HEK293 (cell line): ENCODE results near the gene HEBP2.

Source experiments
- HOXA7 ChIP-seq: sonication (generic); formaldehyde crosslinking; IDR thresholded peaks from 2 replicates; pipeline ENCODE4 v1.8.1; 2022; ENCODE audit warnings: missing genetic modification reagents, borderline replicate concordance
- KLF9 ChIP-seq: fragments of 450-650 bp; formaldehyde crosslinking; IDR thresholded peaks from 2 replicates; pipeline ENCODE4 v1.5.1; 2016; ENCODE audit warnings: missing biosample characterization, missing genetic modification characterization, low read depth
- MEIS1 ChIP-seq: sonication (generic); formaldehyde crosslinking; IDR thresholded peaks from 2 replicates; pipeline ENCODE4 v1.8.1; 2022; ENCODE audit warnings: missing genetic modification reagents, mild to moderate bottlenecking, borderline replicate concordance
- OSR2 ChIP-seq: fragments of 450-650 bp; formaldehyde crosslinking; IDR thresholded peaks from 2 replicates; pipeline ENCODE4 v1.5.1; 2016; ENCODE audit warnings: missing biosample characterization, missing genetic modification characterization
- SP7 ChIP-seq: fragments of 450-650 bp; formaldehyde crosslinking; IDR thresholded peaks from 2 replicates; pipeline ENCODE4 v1.5.1; 2016; ENCODE audit warnings: missing biosample characterization, missing genetic modification characterization
- YY2 ChIP-seq: fragments of 450-650 bp; formaldehyde crosslinking; IDR thresholded peaks from 2 replicates; pipeline ENCODE4 v1.5.1; 2016; ENCODE audit warnings: missing biosample characterization, missing genetic modification characterization
- ZNF174 ChIP-seq: fragments of 450-650 bp; formaldehyde crosslinking; IDR thresholded peaks from 2 replicates; pipeline ENCODE4 v1.5.0; 2017; ENCODE audit warnings: missing biosample characterization, mild to moderate bottlenecking, missing genetic modification characterization
- ZNF184 ChIP-seq: fragments of 450-650 bp; IDR thresholded peaks from 2 replicates; pipeline ENCODE4 v1.5.1; 2018; ENCODE audit warnings: missing biosample characterization, mild to moderate bottlenecking, missing genetic modification characterization
- ZNF350 ChIP-seq: fragments of 450-650 bp; formaldehyde crosslinking; IDR thresholded peaks from 2 replicates; pipeline ENCODE4 v1.5.0; 2017; ENCODE audit warnings: missing biosample characterization, mild to moderate bottlenecking, missing genetic modification characterization
- ZNF394 ChIP-seq: fragments of 450-650 bp; formaldehyde crosslinking; IDR thresholded peaks from 2 replicates; pipeline ENCODE4 v1.5.1; 2016; ENCODE audit warnings: missing biosample characterization, missing genetic modification characterization, mild to moderate bottlenecking, moderate library complexity, borderline replicate concordance
- ZNF555 ChIP-seq: fragments of 450-650 bp; formaldehyde crosslinking; conservative IDR thresholded peaks from 2 replicates; pipeline ENCODE4 v1.5.1; 2017; ENCODE audit warnings: missing biosample characterization, mild to moderate bottlenecking, missing genetic modification characterization, inconsistent platforms
- ZNF629 ChIP-seq: fragments of 450-650 bp; formaldehyde crosslinking; IDR thresholded peaks from 2 replicates; pipeline ENCODE4 v1.5.1; 2017; ENCODE audit warnings: missing biosample characterization, missing genetic modification characterization
- ZNF654 ChIP-seq: fragments of 450-650 bp; formaldehyde crosslinking; IDR thresholded peaks from 2 replicates; pipeline ENCODE4 v1.5.1; 2016; ENCODE audit warnings: low read depth, missing biosample characterization, missing genetic modification characterization
- ZNF670 ChIP-seq: fragments of 450-650 bp; formaldehyde crosslinking; IDR thresholded peaks from 2 replicates; pipeline ENCODE4 v1.5.1; 2016; ENCODE audit warnings: missing biosample characterization, missing genetic modification characterization, low read depth
- ZNF76 ChIP-seq: fragments of 450-650 bp; formaldehyde crosslinking; IDR thresholded peaks from 2 replicates; pipeline ENCODE4; 2016; ENCODE audit warnings: low read depth, missing biosample characterization, missing genetic modification characterization, borderline replicate concordance
- TF ChIP-seq, protein P1 (sequence below): fragments of 450-650 bp; formaldehyde crosslinking; IDR thresholded peaks from 2 replicates; pipeline ENCODE4 v1.5.1; 2016; ENCODE audit warnings: missing biosample characterization, missing genetic modification characterization, low read depth
- TF ChIP-seq, protein P2 (sequence below): fragments of 450-650 bp; formaldehyde crosslinking; IDR thresholded peaks from 2 replicates; pipeline ENCODE4 v1.5.1; 2017; ENCODE audit warnings: missing biosample characterization, mild to moderate bottlenecking, missing genetic modification characterization, moderate library complexity
- TF ChIP-seq, protein P3 (sequence below): fragments of 450-650 bp; IDR thresholded peaks from 2 replicates; pipeline ENCODE4 v1.5.1; 2018; ENCODE audit warnings: missing biosample characterization, mild to moderate bottlenecking, missing genetic modification characterization
- TF ChIP-seq, protein P4 (sequence below): fragments of 450-650 bp; formaldehyde crosslinking; IDR thresholded peaks from 2 replicates; pipeline ENCODE4 v1.5.1; 2016; ENCODE audit warnings: missing biosample characterization, missing genetic modification characterization
- TF ChIP-seq, protein P5 (sequence below): fragments of 450-650 bp; formaldehyde crosslinking; IDR thresholded peaks from 2 replicates; pipeline ENCODE4 v1.5.1; 2016; ENCODE audit warnings: missing biosample characterization, missing genetic modification characterization
- TF ChIP-seq, protein P6 (sequence below): fragments of 450-650 bp; formaldehyde crosslinking; IDR thresholded peaks from 2 replicates; pipeline ENCODE4 v1.5.1; 2016; ENCODE audit warnings: missing biosample characterization, missing genetic modification characterization
- TF ChIP-seq, protein P7 (sequence below): fragments of 450-650 bp; formaldehyde crosslinking; IDR thresholded peaks from 2 replicates; pipeline ENCODE4 v1.5.1; 2016; ENCODE audit warnings: missing biosample characterization, missing genetic modification characterization

HEBP2 gene

DNA sequence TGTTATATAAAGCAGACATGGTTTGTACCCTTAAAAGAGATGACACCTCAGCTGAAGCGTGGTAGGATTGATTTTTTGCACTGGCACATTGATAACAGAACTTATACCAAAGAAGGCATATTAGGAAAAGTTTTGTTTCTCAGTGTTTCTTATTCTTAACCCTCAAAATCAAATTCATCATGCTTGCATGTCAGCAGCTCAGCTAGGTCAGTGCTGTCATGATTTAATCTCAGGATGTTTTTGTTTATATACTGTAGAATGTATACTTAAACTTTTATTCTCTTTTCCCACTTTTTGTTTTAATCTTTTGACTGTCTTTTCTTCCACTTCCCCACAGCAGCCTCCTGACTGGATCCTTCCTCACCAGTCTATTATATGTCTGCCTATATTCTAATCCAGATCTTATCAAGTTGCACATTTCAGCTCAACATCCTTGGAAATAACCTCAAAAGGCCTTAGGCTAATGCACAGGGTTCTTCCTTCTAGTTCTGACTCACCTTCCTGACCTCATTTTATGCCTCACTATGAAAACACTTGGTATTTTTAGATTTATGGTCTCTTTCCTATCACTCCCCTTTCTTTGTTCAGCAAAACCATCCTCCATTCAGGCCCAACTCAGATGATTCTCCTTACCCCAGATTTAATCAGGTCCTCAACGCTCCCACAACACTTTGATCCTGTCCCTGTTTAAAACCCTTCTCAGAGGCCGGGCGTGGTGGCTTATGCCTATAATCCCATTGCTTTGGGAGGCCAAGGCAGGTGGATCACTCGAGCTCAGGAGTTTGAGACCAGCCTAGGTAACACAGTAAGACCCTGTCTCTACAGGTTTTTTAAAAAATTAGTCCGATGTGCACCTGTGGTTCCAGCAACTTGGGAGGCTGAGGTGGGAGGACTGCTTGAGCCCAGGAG lies 7.2 kb downstream of the HEBP2 start (continued):
- TF ChIP-seq ZNF350, result 0 out of 2 replicates have a peak, but pooled peaks have one; percentile 2
- TF ChIP-seq HOXA7 (CRISPR knock-in tag), result no peak
- TF ChIP-seq, protein P1, sequence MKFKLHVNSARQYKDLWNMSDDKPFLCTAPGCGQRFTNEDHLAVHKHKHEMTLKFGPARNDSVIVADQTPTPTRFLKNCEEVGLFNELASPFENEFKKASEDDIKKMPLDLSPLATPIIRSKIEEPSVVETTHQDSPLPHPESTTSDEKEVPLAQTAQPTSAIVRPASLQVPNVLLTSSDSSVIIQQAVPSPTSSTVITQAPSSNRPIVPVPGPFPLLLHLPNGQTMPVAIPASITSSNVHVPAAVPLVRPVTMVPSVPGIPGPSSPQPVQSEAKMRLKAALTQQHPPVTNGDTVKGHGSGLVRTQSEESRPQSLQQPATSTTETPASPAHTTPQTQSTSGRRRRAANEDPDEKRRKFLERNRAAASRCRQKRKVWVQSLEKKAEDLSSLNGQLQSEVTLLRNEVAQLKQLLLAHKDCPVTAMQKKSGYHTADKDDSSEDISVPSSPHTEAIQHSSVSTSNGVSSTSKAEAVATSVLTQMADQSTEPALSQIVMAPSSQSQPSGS (tag by site-specific recombination), result no peak
- TF ChIP-seq, protein P2, sequence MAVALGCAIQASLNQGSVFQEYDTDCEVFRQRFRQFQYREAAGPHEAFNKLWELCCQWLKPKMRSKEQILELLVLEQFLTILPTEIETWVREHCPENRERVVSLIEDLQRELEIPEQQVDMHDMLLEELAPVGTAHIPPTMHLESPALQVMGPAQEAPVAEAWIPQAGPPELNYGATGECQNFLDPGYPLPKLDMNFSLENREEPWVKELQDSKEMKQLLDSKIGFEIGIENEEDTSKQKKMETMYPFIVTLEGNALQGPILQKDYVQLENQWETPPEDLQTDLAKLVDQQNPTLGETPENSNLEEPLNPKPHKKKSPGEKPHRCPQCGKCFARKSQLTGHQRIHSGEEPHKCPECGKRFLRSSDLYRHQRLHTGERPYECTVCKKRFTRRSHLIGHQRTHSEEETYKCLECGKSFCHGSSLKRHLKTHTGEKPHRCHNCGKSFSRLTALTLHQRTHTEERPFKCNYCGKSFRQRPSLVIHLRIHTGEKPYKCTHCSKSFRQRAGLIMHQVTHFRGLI (tag by site-specific recombination), result no peak
- TF ChIP-seq ZNF629 (tag by site-specific recombination), result peak; percentile 82
- TF ChIP-seq, protein P3, sequence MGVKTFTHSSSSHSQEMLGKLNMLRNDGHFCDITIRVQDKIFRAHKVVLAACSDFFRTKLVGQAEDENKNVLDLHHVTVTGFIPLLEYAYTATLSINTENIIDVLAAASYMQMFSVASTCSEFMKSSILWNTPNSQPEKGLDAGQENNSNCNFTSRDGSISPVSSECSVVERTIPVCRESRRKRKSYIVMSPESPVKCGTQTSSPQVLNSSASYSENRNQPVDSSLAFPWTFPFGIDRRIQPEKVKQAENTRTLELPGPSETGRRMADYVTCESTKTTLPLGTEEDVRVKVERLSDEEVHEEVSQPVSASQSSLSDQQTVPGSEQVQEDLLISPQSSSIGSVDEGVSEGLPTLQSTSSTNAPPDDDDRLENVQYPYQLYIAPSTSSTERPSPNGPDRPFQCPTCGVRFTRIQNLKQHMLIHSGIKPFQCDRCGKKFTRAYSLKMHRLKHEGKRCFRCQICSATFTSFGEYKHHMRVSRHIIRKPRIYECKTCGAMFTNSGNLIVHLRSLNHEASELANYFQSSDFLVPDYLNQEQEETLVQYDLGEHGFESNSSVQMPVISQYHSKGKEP (tag by site-specific recombination), result no peak
- peak; percentile 94 for TF ChIP-seq SP7 (tag by site-specific recombination)
- TF ChIP-seq, protein P4, sequence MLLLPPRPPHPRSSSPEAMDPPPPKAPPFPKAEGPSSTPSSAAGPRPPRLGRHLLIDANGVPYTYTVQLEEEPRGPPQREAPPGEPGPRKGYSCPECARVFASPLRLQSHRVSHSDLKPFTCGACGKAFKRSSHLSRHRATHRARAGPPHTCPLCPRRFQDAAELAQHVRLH (tag by site-specific recombination), result no peak
- no peak for TF ChIP-seq ZNF76
- TF ChIP-seq ZNF670 (tag by site-specific recombination), result no peak
- no peak for TF ChIP-seq MEIS1 (CRISPR knock-in tag)
- TF ChIP-seq ZNF174 (tag by site-specific recombination), result no peak
- TF ChIP-seq, protein P5, sequence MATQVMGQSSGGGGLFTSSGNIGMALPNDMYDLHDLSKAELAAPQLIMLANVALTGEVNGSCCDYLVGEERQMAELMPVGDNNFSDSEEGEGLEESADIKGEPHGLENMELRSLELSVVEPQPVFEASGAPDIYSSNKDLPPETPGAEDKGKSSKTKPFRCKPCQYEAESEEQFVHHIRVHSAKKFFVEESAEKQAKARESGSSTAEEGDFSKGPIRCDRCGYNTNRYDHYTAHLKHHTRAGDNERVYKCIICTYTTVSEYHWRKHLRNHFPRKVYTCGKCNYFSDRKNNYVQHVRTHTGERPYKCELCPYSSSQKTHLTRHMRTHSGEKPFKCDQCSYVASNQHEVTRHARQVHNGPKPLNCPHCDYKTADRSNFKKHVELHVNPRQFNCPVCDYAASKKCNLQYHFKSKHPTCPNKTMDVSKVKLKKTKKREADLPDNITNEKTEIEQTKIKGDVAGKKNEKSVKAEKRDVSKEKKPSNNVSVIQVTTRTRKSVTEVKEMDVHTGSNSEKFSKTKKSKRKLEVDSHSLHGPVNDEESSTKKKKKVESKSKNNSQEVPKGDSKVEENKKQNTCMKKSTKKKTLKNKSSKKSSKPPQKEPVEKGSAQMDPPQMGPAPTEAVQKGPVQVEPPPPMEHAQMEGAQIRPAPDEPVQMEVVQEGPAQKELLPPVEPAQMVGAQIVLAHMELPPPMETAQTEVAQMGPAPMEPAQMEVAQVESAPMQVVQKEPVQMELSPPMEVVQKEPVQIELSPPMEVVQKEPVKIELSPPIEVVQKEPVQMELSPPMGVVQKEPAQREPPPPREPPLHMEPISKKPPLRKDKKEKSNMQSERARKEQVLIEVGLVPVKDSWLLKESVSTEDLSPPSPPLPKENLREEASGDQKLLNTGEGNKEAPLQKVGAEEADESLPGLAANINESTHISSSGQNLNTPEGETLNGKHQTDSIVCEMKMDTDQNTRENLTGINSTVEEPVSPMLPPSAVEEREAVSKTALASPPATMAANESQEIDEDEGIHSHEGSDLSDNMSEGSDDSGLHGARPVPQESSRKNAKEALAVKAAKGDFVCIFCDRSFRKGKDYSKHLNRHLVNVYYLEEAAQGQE (tag by site-specific recombination), result no peak
- no peak for TF ChIP-seq ZNF555
- TF ChIP-seq ZNF184 (tag by site-specific recombination), result peak; percentile 28; the same call in 1 of the 2 replicates
- TF ChIP-seq KLF9, result no peak
- 0 out of 2 replicates have a peak, but pooled peaks have one; percentile 25 for TF ChIP-seq OSR2 (tag by site-specific recombination)
- TF ChIP-seq ZNF654, result no peak
- TF ChIP-seq, protein P6, sequence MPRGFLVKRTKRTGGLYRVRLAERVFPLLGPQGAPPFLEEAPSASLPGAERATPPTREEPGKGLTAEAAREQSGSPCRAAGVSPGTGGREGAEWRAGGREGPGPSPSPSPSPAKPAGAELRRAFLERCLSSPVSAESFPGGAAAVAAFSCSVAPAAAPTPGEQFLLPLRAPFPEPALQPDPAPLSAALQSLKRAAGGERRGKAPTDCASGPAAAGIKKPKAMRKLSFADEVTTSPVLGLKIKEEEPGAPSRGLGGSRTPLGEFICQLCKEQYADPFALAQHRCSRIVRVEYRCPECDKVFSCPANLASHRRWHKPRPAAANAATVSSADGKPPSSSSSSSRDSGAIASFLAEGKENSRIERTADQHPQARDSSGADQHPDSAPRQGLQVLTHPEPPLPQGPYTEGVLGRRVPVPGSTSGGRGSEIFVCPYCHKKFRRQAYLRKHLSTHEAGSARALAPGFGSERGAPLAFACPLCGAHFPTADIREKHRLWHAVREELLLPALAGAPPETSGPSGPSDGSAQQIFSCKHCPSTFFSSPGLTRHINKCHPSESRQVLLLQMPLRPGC (tag by site-specific recombination), result peak; percentile 63; the same call in 1 of the 2 replicates
- TF ChIP-seq, protein P7, sequence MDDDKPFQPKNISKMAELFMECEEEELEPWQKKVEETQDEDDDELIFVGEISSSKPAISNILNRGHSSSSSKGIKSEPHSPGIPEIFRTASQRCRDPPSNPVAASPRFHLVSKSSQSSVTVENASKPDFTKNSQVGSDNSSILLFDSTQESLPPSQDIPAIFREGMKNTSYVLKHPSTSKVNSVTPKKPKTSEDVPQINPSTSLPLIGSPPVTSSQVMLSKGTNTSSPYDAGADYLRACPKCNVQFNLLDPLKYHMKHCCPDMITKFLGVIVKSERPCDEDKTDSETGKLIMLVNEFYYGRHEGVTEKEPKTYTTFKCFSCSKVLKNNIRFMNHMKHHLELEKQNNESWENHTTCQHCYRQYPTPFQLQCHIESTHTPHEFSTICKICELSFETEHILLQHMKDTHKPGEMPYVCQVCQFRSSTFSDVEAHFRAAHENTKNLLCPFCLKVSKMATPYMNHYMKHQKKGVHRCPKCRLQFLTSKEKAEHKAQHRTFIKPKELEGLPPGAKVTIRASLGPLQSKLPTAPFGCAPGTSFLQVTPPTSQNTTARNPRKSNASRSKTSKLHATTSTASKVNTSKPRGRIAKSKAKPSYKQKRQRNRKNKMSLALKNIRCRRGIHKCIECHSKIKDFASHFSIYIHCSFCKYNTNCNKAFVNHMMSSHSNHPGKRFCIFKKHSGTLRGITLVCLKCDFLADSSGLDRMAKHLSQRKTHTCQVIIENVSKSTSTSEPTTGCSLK (tag by site-specific recombination), result no peak
- no peak for TF ChIP-seq ZNF394 (tag by site-specific recombination)
- no peak for TF ChIP-seq YY2 (tag by site-specific recombination)
